OCI-LY1 (cell line): ENCODE data around the gene NPSR1.

Experiments used
- H2AFZ ChIP-seq: fragments of 200-600 bp; sonication (generic), shearing (Covaris generic); 2 replicates; pipeline ENCODE4 v1.6.0; 2014; ENCODE audit warnings: antibody characterized with exemption, mild to moderate bottlenecking, low read length
- H3F3A ChIP-seq: fragments of 200-600 bp; sonication (generic), shearing (Covaris generic); 2 replicates; pipeline ENCODE4 v1.6.0; 2014; ENCODE audit warnings: mild to moderate bottlenecking, antibody characterized with exemption, low read length, moderate library complexity; ENCODE audit not compliant: insufficient read depth
- H3K27ac ChIP-seq: fragments of 200-600 bp; sonication (generic); 2 replicates; pipeline ENCODE4 v1.5.1; 2014; ENCODE audit warnings: low read length, mixed run types, mild to moderate bottlenecking, low read depth; ENCODE audit not compliant: poor library complexity, severe bottlenecking
- H3K27me3 ChIP-seq: fragments of 200-600 bp; sonication (generic); 2 replicates; pipeline ENCODE4 v1.6.0; 2014; ENCODE audit warnings: antibody characterized with exemption, mild to moderate bottlenecking, low read length, moderate library complexity; ENCODE audit not compliant: insufficient read depth
- H3K36me3 ChIP-seq: fragments of 200-600 bp; sonication (generic); 2 replicates; pipeline ENCODE4 v1.6.1; 2014; ENCODE audit warnings: mild to moderate bottlenecking, antibody characterized with exemption, low read length, moderate library complexity, mixed read lengths; ENCODE audit not compliant: insufficient read depth
- H3K4me1 ChIP-seq: fragments of 200-600 bp; sonication (generic); 2 replicates; pipeline ENCODE4 v1.5.1; 2014; ENCODE audit warnings: mild to moderate bottlenecking, low read length, moderate library complexity; ENCODE audit not compliant: insufficient read depth, severe bottlenecking
- H3K4me2 ChIP-seq: fragments of 200-600 bp; sonication (generic), shearing (Covaris generic); 2 replicates; pipeline ENCODE4 v1.6.1; 2014; ENCODE audit warnings: low read length
- H3K4me3 ChIP-seq: fragments of 200-600 bp; sonication (generic); 2 replicates; pipeline ENCODE4 v1.5.1; 2014; ENCODE audit warnings: low read length, low read depth, mild to moderate bottlenecking, mixed read lengths; ENCODE audit not compliant: poor library complexity, severe bottlenecking
- H3K79me2 ChIP-seq: fragments of 200-600 bp; shearing (Covaris generic); 2 replicates; pipeline ENCODE4 v1.6.1; 2016; ENCODE audit warnings: mixed run types, low read length, mixed read lengths; ENCODE audit not compliant: insufficient read depth
- H3K9ac ChIP-seq: fragments of 200-600 bp; sonication (generic), shearing (Covaris generic); 2 replicates; pipeline ENCODE4 v1.6.1; 2014; ENCODE audit warnings: mild to moderate bottlenecking, low read length, mixed read lengths
- H3K9me2 ChIP-seq: fragments of 200-600 bp; sonication (generic), shearing (Covaris generic); 2 replicates; pipeline ENCODE4 v1.6.1; 2014; ENCODE audit warnings: low read depth, mild to moderate bottlenecking, low read length, mixed read lengths
- H3K9me3 ChIP-seq: fragments of 200-600 bp; shearing (Covaris generic); 2 replicates; pipeline ENCODE4 v1.6.1; 2014; ENCODE audit warnings: low read length, mixed read lengths
- H4K20me1 ChIP-seq: fragments of 200-600 bp; sonication (generic), shearing (Covaris generic); 2 replicates; pipeline ENCODE4 v1.6.0; 2016; ENCODE audit warnings: mild to moderate bottlenecking, low read length; ENCODE audit not compliant: insufficient read depth
- EZH2 ChIP-seq: fragments of 200-600 bp; sonication (generic), shearing (Covaris generic); IDR thresholded peaks from 2 replicates; pipeline ENCODE4 v1.8.0; 2017; ENCODE audit warnings: borderline replicate concordance, mixed run types, mild to moderate bottlenecking, antibody characterized with exemption, low read length, moderate library complexity, mixed read lengths
- TF ChIP-seq, protein P1 (sequence below): fragments of 200-600 bp; sonication (generic), shearing (Covaris generic); IDR thresholded peaks from 2 replicates; pipeline ENCODE4 v1.5.1; 2017; ENCODE audit warnings: mild to moderate bottlenecking, antibody characterized with exemption, low read length, moderate library complexity, mixed read lengths

NPSR1 gene

DNA sequence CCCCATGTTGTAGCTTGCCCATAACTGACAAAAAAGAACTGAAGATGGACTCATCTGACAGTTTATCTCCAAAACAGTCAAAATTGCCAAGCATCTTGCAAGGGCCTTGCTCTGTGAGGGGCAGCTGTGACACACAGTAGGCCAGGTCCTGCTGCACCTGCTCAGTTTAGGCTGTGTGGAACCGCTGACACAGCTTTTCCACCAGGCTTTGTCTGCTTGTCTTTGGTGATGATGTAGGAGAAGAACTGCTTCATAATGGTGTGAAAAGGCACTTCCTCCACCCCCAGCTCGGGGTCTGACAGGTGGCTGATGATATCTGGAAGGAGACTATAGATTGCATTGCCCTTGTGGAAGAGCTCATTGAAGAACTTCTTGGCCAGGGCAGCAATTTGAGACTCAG is 92.6 kb downstream of the NPSR1 start:
- TF ChIP-seq, protein P1, sequence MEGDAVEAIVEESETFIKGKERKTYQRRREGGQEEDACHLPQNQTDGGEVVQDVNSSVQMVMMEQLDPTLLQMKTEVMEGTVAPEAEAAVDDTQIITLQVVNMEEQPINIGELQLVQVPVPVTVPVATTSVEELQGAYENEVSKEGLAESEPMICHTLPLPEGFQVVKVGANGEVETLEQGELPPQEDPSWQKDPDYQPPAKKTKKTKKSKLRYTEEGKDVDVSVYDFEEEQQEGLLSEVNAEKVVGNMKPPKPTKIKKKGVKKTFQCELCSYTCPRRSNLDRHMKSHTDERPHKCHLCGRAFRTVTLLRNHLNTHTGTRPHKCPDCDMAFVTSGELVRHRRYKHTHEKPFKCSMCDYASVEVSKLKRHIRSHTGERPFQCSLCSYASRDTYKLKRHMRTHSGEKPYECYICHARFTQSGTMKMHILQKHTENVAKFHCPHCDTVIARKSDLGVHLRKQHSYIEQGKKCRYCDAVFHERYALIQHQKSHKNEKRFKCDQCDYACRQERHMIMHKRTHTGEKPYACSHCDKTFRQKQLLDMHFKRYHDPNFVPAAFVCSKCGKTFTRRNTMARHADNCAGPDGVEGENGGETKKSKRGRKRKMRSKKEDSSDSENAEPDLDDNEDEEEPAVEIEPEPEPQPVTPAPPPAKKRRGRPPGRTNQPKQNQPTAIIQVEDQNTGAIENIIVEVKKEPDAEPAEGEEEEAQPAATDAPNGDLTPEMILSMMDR, result no peak
- TF ChIP-seq EZH2, result no peak
- no peaks in the 10 kb centered on the region for H3K4me1 ChIP-seq
- no peaks in the 10 kb centered on the region for H3K9me3 ChIP-seq
- no peaks in the 10 kb centered on the region for H3K36me3 ChIP-seq
- H4K20me1 ChIP-seq, result no peaks in the 10 kb centered on the region
- H3F3A ChIP-seq, result no peaks in the 10 kb centered on the region
- H3K27me3 ChIP-seq, result no peaks in the 10 kb centered on the region
- no peak overlapping the region for H3K9ac ChIP-seq
- H3K4me2 ChIP-seq, result no peak overlapping the region
- no peak overlapping the region for H3K4me3 ChIP-seq
- no peaks in the 10 kb centered on the region for H3K79me2 ChIP-seq
- H3K27ac ChIP-seq, result no peak overlapping the region
- H2AFZ ChIP-seq, result no peak overlapping the region
- no peaks in the 10 kb centered on the region for H3K9me2 ChIP-seq

DNA sequence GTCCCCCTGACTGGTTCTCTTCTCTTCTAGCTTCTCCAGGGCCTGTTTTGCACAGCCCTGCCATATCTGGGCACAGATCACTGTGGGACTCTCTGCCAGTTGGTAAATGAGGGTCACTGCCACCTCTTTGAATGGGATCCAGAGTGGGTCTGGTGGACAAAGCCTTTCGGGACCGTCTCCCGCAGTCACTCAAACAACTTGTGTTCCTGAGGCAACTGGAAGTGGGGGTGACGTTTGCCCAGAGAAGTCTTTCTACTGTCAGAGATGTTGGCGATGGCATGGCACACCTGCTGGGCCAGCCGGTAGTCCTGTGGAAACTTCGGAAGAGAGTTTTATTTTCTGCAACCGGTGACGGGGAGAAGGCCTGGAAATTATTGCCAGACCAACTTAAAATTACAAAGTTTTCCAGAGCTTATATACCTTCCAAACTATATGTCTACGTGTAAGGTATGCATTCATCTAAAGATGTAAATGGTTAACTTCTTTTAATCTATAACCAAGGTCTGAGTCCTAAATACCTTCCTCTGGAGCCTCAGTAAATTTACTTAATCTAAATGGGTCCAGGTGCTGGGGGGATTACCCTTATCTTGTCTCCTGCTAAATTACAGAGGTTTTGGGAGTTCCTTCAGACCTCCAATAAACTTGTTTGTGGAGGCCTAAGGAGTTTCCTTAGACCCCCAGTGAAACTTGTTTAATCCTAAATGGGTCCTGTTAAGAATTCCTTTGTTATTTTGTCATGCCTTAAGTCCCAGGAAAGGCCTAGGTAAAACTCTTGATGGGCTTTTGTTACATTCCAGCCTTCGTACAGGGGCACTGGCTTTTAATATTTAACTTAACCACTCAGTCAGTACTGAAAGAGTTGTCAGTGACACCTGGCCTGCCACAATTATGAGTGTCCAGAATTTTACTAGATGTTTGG is 94.0 kb downstream of the NPSR1 start:
- TF ChIP-seq, protein P1, result no peak
- no peak for TF ChIP-seq EZH2
- Histone ChIP-seq H3K36me3 (no peaks in the 10 kb centered on the region), H3K9me3 (no peaks in the 10 kb centered on the region), H3K4me2 (no peak overlapping the region), H3K27ac (no peak overlapping the region), H2AFZ (no peak overlapping the region), H4K20me1 (no peaks in the 10 kb centered on the region), H3K27me3 (no peaks in the 10 kb centered on the region), H3F3A (no peaks in the 10 kb centered on the region), H3K4me1 (no peaks in the 10 kb centered on the region), H3K9ac (no peak overlapping the region), H3K9me2 (no peaks in the 10 kb centered on the region), H3K79me2 (no peaks in the 10 kb centered on the region), H3K4me3 (no peak overlapping the region)

DNA sequence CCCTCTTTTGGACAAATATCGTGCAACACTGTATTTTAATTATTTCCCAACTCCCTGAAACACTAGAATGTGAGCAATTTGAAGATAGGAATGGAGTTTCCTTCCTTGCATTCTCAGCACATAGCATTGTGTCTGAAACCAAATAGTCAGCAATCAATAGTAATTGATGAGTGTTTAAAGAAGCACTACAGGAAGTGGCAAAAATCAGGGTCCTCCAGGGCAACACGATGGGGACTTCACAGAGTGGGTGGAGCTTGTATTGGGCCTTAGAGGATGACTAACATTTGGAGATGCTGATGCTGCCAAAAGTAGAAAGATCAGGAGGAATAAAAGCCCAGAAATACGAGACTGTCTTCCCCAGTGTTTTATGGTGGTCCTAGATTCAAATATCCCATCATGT is 94.9 kb downstream of the NPSR1 start:
- Histone ChIP-seq H3K36me3 (no peaks in the 10 kb centered on the region), H3K4me3 (no peak overlapping the region), H3K9me2 (no peaks in the 10 kb centered on the region), H3K4me1 (no peaks in the 10 kb centered on the region), H3K9me3 (no peaks in the 10 kb centered on the region), H3K9ac (no peak overlapping the region), H3K4me2 (no peak overlapping the region), H2AFZ (no peak overlapping the region), H3K27ac (no peak overlapping the region), H4K20me1 (no peaks in the 10 kb centered on the region), H3K27me3 (no peaks in the 10 kb centered on the region), H3F3A (no peaks in the 10 kb centered on the region), H3K79me2 (no peaks in the 10 kb centered on the region)
- TF ChIP-seq EZH2, result no peak
- TF ChIP-seq, protein P1, result no peak
